ENCODE measurements around the gene FAM151B.
A peak's percentile ranks its signal among the peaks of the same experiment; 100 is the strongest.

FAM151B gene

GRCh38 chr5:80479713-80480112, 8.2 kb upstream of the FAM151B start:
- no peak for DNase-seq (ENCODE audit: low read depth in 1 of 2, low spot score in 1 of 2)
- no peak overlapping the region for H3K27ac ChIP-seq (replicated peaks)
- H3K27me3 ChIP-seq (ENCODE audit: insufficient read depth, poor library complexity, severe bottlenecking): no peaks in the 10 kb centered on the region
- no peak for TF ChIP-seq SPI1 (IDR thresholded peaks at IDR 0.05; ENCODE audit: borderline replicate concordance, low read depth)
- no peak for TF ChIP-seq POLR2AphosphoS5 (IDR thresholded peaks at IDR 0.05; ENCODE audit: low read depth)
- TF ChIP-seq GABPA (IDR thresholded peaks at IDR 0.05; ENCODE audit: low read depth): no peak
- TF ChIP-seq, protein P1, sequence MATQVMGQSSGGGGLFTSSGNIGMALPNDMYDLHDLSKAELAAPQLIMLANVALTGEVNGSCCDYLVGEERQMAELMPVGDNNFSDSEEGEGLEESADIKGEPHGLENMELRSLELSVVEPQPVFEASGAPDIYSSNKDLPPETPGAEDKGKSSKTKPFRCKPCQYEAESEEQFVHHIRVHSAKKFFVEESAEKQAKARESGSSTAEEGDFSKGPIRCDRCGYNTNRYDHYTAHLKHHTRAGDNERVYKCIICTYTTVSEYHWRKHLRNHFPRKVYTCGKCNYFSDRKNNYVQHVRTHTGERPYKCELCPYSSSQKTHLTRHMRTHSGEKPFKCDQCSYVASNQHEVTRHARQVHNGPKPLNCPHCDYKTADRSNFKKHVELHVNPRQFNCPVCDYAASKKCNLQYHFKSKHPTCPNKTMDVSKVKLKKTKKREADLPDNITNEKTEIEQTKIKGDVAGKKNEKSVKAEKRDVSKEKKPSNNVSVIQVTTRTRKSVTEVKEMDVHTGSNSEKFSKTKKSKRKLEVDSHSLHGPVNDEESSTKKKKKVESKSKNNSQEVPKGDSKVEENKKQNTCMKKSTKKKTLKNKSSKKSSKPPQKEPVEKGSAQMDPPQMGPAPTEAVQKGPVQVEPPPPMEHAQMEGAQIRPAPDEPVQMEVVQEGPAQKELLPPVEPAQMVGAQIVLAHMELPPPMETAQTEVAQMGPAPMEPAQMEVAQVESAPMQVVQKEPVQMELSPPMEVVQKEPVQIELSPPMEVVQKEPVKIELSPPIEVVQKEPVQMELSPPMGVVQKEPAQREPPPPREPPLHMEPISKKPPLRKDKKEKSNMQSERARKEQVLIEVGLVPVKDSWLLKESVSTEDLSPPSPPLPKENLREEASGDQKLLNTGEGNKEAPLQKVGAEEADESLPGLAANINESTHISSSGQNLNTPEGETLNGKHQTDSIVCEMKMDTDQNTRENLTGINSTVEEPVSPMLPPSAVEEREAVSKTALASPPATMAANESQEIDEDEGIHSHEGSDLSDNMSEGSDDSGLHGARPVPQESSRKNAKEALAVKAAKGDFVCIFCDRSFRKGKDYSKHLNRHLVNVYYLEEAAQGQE (IDR thresholded peaks at IDR 0.05; ENCODE audit: insufficient replicate concordance, low read depth): no peak
- TF ChIP-seq CTCF (IDR thresholded peaks at IDR 0.05; ENCODE audit: insufficient read depth, low read length): no peak
- H3K4me3 ChIP-seq (replicated peaks; ENCODE audit: insufficient read depth, low read length): no peak overlapping the region

DNA sequence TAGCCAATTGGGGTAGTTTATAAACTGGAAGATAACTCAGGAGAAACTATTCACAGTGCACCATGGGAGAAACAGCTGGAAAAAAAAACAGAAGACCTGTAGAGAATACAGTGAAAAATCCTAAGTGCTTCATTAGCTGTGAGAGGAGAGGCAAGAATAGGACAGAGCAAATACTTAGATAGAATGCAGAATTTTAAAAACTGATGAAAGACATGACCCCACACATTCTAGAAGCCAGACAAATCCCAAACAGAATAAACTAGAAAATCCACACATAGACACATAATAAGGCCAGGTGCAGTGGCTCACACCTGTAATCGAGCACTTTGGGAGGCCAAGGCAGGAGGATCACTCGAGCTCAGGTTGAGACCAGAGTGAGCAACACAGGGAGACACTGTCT, 7.5 kb upstream of the FAM151B start:
- TF ChIP-seq GABPA (IDR thresholded peaks at IDR 0.05; ENCODE audit: low read depth) (no peak), CTCF (IDR thresholded peaks at IDR 0.05; ENCODE audit: insufficient read depth, low read length) (no peak), SPI1 (IDR thresholded peaks at IDR 0.05; ENCODE audit: borderline replicate concordance, low read depth) (no peak), POLR2AphosphoS5 (IDR thresholded peaks at IDR 0.05; ENCODE audit: low read depth) (no peak)
- Histone ChIP-seq H3K27ac (replicated peaks) (no peak overlapping the region), H3K4me3 (replicated peaks; ENCODE audit: insufficient read depth, low read length) (no peak overlapping the region), H3K27me3 (ENCODE audit: insufficient read depth, poor library complexity, severe bottlenecking) (no peaks in the 10 kb centered on the region)
- no peak for DNase-seq (ENCODE audit: low read depth in 1 of 2, low spot score in 1 of 2)

DNA sequence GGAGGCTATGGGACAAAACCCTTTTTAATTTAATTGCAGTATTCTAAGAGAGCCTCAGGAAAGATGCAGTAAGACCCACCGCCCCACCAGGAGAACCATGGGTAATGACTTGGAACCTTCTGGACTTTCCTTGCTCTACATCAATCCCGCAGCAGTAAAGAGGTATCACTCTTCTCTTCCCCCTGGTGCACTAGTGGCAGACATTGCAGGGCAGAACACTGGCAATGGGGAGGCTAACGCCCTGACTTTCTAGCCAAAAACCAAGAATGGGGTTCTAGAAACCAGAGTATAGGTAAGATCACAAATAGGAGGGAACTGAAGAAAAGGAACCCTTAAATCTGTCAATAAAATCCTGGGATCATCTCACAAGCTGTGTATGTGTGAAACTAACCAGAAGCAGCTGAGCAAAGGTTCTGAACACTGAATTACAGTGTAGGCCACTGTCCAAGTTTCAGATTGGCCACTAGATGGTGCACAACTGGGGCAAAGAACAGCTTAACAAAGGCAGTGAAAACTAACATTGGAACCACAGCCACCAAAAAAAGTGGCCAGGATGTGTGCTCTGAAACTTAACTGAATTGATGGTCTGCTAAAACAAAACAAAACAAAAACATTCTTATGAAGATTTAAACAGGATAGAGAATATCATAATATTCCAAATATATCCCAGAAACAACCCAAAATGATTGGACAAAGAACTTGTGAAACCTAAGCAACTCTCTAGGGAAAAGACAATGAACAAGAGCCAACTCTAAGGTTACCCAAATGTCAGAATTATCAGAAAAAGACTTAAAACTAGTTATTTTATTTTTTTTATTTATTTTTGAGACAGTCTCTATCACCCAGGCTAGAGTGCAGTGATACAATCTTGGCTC, 6.6 kb upstream of the FAM151B start:
- Histone ChIP-seq H3K27ac (replicated peaks) (no peak overlapping the region), H3K4me3 (replicated peaks; ENCODE audit: insufficient read depth, low read length) (no peak overlapping the region), H3K27me3 (ENCODE audit: insufficient read depth, poor library complexity, severe bottlenecking) (no peaks in the 10 kb centered on the region)
- DNase-seq (ENCODE audit: low read depth in 1 of 2, low spot score in 1 of 2): peak; percentile 25 to 43
- TF ChIP-seq, protein P1 (IDR thresholded peaks at IDR 0.05; ENCODE audit: insufficient replicate concordance, low read depth): no peak
- no peak for TF ChIP-seq GABPA (IDR thresholded peaks at IDR 0.05; ENCODE audit: low read depth)
- TF ChIP-seq SPI1 (IDR thresholded peaks at IDR 0.05; ENCODE audit: borderline replicate concordance, low read depth): no peak
- no peak for TF ChIP-seq POLR2AphosphoS5 (IDR thresholded peaks at IDR 0.05; ENCODE audit: low read depth)
- TF ChIP-seq CTCF (IDR thresholded peaks at IDR 0.05; ENCODE audit: insufficient read depth, low read length): peak; percentile 22
